Endothelial cell of umbilical vein (primary cell): ENCODE results near the gene NDUFA5. TPM values are rescaled to one million over a fixed set of nuclear protein-coding genes. Genes with fewer than 3 reads are reported as not detected.

ENCODE experiments used
- BruUV-seq: library from RNA; stranded (reverse); fragments of 400-500 nt; replicated peaks from 2 replicates; lab custom pipeline; 2021; lab: Mats Ljungman, UMichigan
- CTCF ChIA-PET: fragments of 300-600, 350-600 bp; sonication (Branson Sonifier 250); formaldehyde crosslinking; loops from one replicate; lab custom pipeline; 2021; ENCODE audit warnings: antibody characterized with exemption, inconsistent platforms; lab: Charles Lee
- POLR2A ChIA-PET: fragments of 300-600, 350-600 bp; sonication (Branson Sonifier 250); formaldehyde crosslinking; loops from one replicate; lab custom pipeline; 2021; ENCODE audit warnings: antibody characterized with exemption, inconsistent platforms; lab: Charles Lee
- DNase-seq: peaks from one replicate; pipeline ENCODE4 v3.0.0-alpha.2; 2011; ENCODE audit warnings: low read depth, low spot score
- FAIRE-seq: peaks from 2 replicates; lab custom pipeline; 2011; peaks lifted over from hg19 to GRCh38; lab: Jason Lieb, UNC
- H2AFZ ChIP-seq: 2 replicates; pipeline ENCODE4 v1.6.0; 2012; ENCODE audit warnings: low read depth, low read length, control low read depth, inconsistent platforms
- H3K27ac ChIP-seq: 2 replicates; pipeline ENCODE4 v1.5.1; 2011; ENCODE audit warnings: low read depth, mild to moderate bottlenecking, control low read depth, low read length, moderate library complexity; ENCODE audit not compliant: insufficient read depth
- H3K27me3 ChIP-seq, 2 experiments: 2 replicates each; pipeline versions ENCODE4 v1.6.0 to v1.6.1; 2011; ENCODE audit warnings: low read length in 2 of 2, mixed read lengths in 1 of 2; ENCODE audit not compliant: control insufficient read depth in 2 of 2, insufficient read depth in 2 of 2
- H3K36me3 ChIP-seq, 2 experiments: 2 replicates in 1 of 2; 3 replicates in 1 of 2; pipeline ENCODE4 v1.5.1; 2011; ENCODE audit warnings: low read length in 2 of 2, mild to moderate bottlenecking in 1 of 2, moderate library complexity in 1 of 2; ENCODE audit not compliant: control insufficient read depth in 2 of 2, insufficient read depth in 2 of 2; ENCODE audit errors: extremely low read depth in 1 of 2
- H3K4me1 ChIP-seq: 3 replicates; pipeline ENCODE4 v1.5.1; 2011; ENCODE audit warnings: mild to moderate bottlenecking, low read length; ENCODE audit not compliant: control insufficient read depth, insufficient read depth; ENCODE audit errors: extremely low read depth
- H3K4me2 ChIP-seq: 2 replicates; pipeline ENCODE4 v1.6.1; 2011; ENCODE audit warnings: low read length, control low read depth, mixed read lengths; ENCODE audit not compliant: insufficient read depth
- H3K4me3 ChIP-seq, 3 experiments: fragments of 200-600 bp in 1 of 3; sonication (generic), shearing (Covaris generic) in 1 of 3; replicated peaks in 1 of 3; 2 replicates each; pipeline ENCODE4 v1.5.1; 2011 to 2016; ENCODE audit warnings: control low read depth in 3 of 3, low read length in 3 of 3, mild to moderate bottlenecking in 2 of 3, inconsistent platforms in 1 of 3, low read depth in 1 of 3, moderate library complexity in 1 of 3; ENCODE audit not compliant: insufficient read depth in 1 of 3
- H3K79me2 ChIP-seq: 2 replicates; pipeline ENCODE4 v1.6.0; 2012; ENCODE audit warnings: low read length, inconsistent platforms; ENCODE audit not compliant: control insufficient read depth, insufficient read depth
- H3K9ac ChIP-seq: replicated peaks from 2 replicates; pipeline ENCODE3; 2011; ENCODE audit warnings: low read length, control low read depth; ENCODE audit not compliant: insufficient read depth; ENCODE audit errors: extremely low read depth
- H3K9me1 ChIP-seq: replicated peaks from 3 replicates; pipeline ENCODE4 v1.6.0; 2011; ENCODE audit warnings: mild to moderate bottlenecking, low read length; ENCODE audit not compliant: control insufficient read depth, insufficient read depth; ENCODE audit errors: extremely low read depth
- H3K9me3 ChIP-seq: replicated peaks from 2 replicates; pipeline ENCODE4 v1.5.1; 2012; ENCODE audit warnings: low read length, inconsistent platforms; ENCODE audit not compliant: control insufficient read depth, insufficient read depth
- H4K20me1 ChIP-seq: replicated peaks from 2 replicates; pipeline ENCODE3; 2011; ENCODE audit warnings: mild to moderate bottlenecking, low read length; ENCODE audit not compliant: control insufficient read depth, insufficient read depth; ENCODE audit errors: extremely low read depth
- CTCF ChIP-seq, 2 donors: IDR thresholded peaks; 1 replicate in 1 of 2; 2 replicates in 1 of 2; pipeline ENCODE4 v1.5.1; 2011; ENCODE audit warnings: low read length in 2 of 2, mild to moderate bottlenecking in 2 of 2, moderate library complexity in 2 of 2, control low read depth in 1 of 2, inconsistent platforms in 1 of 2, low read depth in 1 of 2; ENCODE audit not compliant: insufficient read depth in 1 of 2; ENCODE audit errors: extremely low read depth in 1 of 2
- EZH2 ChIP-seq: IDR thresholded peaks from 2 replicates; pipeline ENCODE4 v1.6.1; 2012; ENCODE audit warnings: borderline replicate concordance, low read depth, mild to moderate bottlenecking, moderate library complexity, low read length, inconsistent platforms; ENCODE audit not compliant: severe bottlenecking
- FOS ChIP-seq: IDR thresholded peaks from 2 replicates; pipeline ENCODE4 v1.6.1; 2011; ENCODE audit warnings: mild to moderate bottlenecking, low read length, moderate library complexity, borderline replicate concordance; ENCODE audit not compliant: insufficient read depth
- GATA2 ChIP-seq: IDR thresholded peaks from 2 replicates; pipeline ENCODE4 v1.7.0; 2011; ENCODE audit warnings: low read depth, mild to moderate bottlenecking, moderate library complexity, mixed read lengths, low read length; ENCODE audit not compliant: insufficient read length, insufficient read depth
- JUN ChIP-seq: IDR thresholded peaks from 2 replicates; pipeline ENCODE4 v1.6.1; 2011; ENCODE audit warnings: borderline replicate concordance, low read depth; ENCODE audit not compliant: insufficient read length, insufficient read depth
- MAX ChIP-seq: IDR thresholded peaks from 2 replicates; pipeline ENCODE4 v1.6.1; 2011; ENCODE audit not compliant: insufficient read depth, insufficient read length
- MYC ChIP-seq: IDR thresholded peaks from one replicate; pipeline ENCODE4 v1.6.1; 2011; ENCODE audit warnings: mild to moderate bottlenecking, low read depth, low read length
- POLR2A ChIP-seq: IDR thresholded peaks from 2 replicates; pipeline ENCODE4 v1.6.1; 2012; ENCODE audit warnings: low read depth, mild to moderate bottlenecking, control low read depth, low read length
- POLR2AphosphoS5 ChIP-seq: IDR thresholded peaks from 2 replicates; pipeline ENCODE4 v1.6.1; 2012; ENCODE audit warnings: low read depth, mild to moderate bottlenecking, control low read depth, low read length, moderate library complexity; ENCODE audit not compliant: insufficient read depth
- dilution Hi-C: fragments of 300-500 bp; cut with MboI; formaldehyde crosslinking; loops from one replicate; pipeline ENCODE4 v1.15.0; 2019; ENCODE audit warnings: low sequenced_read_pairs; ENCODE audit not compliant: extremely low pct_ligation_motif_present
- intact Hi-C: fragments of 100-400 bp; cut with micrococcal nuclease; formaldehyde crosslinking; loops from one replicate; pipeline ENCODE4 v1.10.0; 2022
- polyA plus RNA-seq, 4 experiments: library from polyadenylated mRNA; depleted of rRNA in 3 of 4; stranded (reverse) in 3 of 4; unstranded in 1 of 4; fragments of >200 nt; gene quantifications; 2 replicates each; pipeline versions ENCODE4 v1.2.1 to v1.2.3, GENCODE V29; 2011 to 2012; ENCODE audit warnings: missing spikeins in 1 of 4
- total RNA-seq: library from RNA; stranded (reverse); gene quantifications from 2 replicates; pipeline ENCODE4 v1.2.3, GENCODE V29; 2021

The NDUFA5 gene
- total and polyA plus RNA-seq, 2 donors (not counting 3 experiments of a cell fraction or from before 2014, with no cell fraction given), result 6.2 to 62.3 TPM

- H2AFZ ChIP-seq, result no peak overlapping the region
- TF ChIP-seq FOS (no peak), GATA2 (no peak), POLR2AphosphoS5 (no peak), CTCF (IDR thresholded peaks at IDR 0.05; ENCODE audit: extremely low read depth in 1 of 2, insufficient read depth in 1 of 2, low read depth in 1 of 2, low read length in 2 of 2) (no peak), EZH2 (no peak), MAX (no peak), JUN (no peak), POLR2A (no peak), MYC (no peak)
- H4K20me1 ChIP-seq, result no peaks in the 10 kb centered on the region
- no peak overlapping the region for H3K4me2 ChIP-seq
- H3K4me3 ChIP-seq, result no peak overlapping the region
- H3K4me1 ChIP-seq, result no peaks in the 10 kb centered on the region
- no peaks in the 10 kb centered on the region for H3K9me3 ChIP-seq
- ChIA-PET POLR2A (no interaction called here), CTCF (no interaction called here)
- no peaks in the 10 kb centered on the region for H3K27me3 ChIP-seq
- intact Hi-C loops (no loop called here), dilution Hi-C loops (no loop called here)
- FAIRE-seq (no peak), DNase-seq (no peak)
- no peaks in the 10 kb centered on the region for H3K9me1 ChIP-seq
- H3K79me2 ChIP-seq, result no peaks in the 10 kb centered on the region
- H3K9ac ChIP-seq, result no peak overlapping the region
- H3K36me3 ChIP-seq, result no peaks in the 10 kb centered on the region
- H3K27ac ChIP-seq, result no peak overlapping the region
- BruUV-seq, result no TSS peak
These were observed 35.6 kb downstream of the NDUFA5 start for GRCh38 chr7:123522066-123522465.
